A204.1 (cell line): ENCODE measurements around the gene CD300A.

Experiments used
- FAIRE-seq: peaks from 2 replicates; lab custom pipeline; 2012; peaks lifted over from hg19 to GRCh38; lab: Jason Lieb, UNC

The CD300A gene

GRCh38 chr17:74466111-74466827, at the start of gene CD300A:
Gene CD300A (plus strand): TSS chr17:74466634. CDS start chr17:74466704, 70 bp downstream.
- no peak for FAIRE-seq

GRCh38 chr17:74417178-74418045, 49.0 kb upstream of the CD300A start:
- FAIRE-seq: no peak

- no peak for FAIRE-seq
Measured at GRCh38 chr17:74419928-74420411, 46.5 kb upstream of the CD300A start.

GRCh38 chr17:74424117-74424516, 42.3 kb upstream of the CD300A start:
- FAIRE-seq: no peak

- no peak for FAIRE-seq
Measured at GRCh38 chr17:74424657-74425056, 41.8 kb upstream of the CD300A start.

- no peak for FAIRE-seq
Measured at GRCh38 chr17:74426551-74427047, 39.8 kb upstream of the CD300A start.

GRCh38 chr17:74427048-74427762, 39.2 kb upstream of the CD300A start:
- no peak for FAIRE-seq

- no peak for FAIRE-seq
Measured at GRCh38 chr17:74427763-74428153, 38.7 kb upstream of the CD300A start.

- no peak for FAIRE-seq
Measured at GRCh38 chr17:74429604-74430384, 36.6 kb upstream of the CD300A start.

GRCh38 chr17:74430385-74430705, 36.1 kb upstream of the CD300A start:
- FAIRE-seq: no peak

- FAIRE-seq: no peak
Measured at GRCh38 chr17:74430706-74431567, 35.5 kb upstream of the CD300A start.

- FAIRE-seq: no peak
Measured at GRCh38 chr17:74431568-74432423, 34.6 kb upstream of the CD300A start, which contains the start of gene GPRC5C. Gene GPRC5C (plus strand): TSS chr17:74432088. CDS start chr17:74439777, 7,689 bp downstream.

GRCh38 chr17:74432424-74432690, 34.1 kb upstream of the CD300A start:
- FAIRE-seq: no peak

- FAIRE-seq: no peak
Measured at GRCh38 chr17:74432766-74433391, 33.6 kb upstream of the CD300A start.

GRCh38 chr17:74433421-74434121, 32.9 kb upstream of the CD300A start:
- FAIRE-seq: no peak

- no peak for FAIRE-seq
Measured at GRCh38 chr17:74435775-74436359, 30.6 kb upstream of the CD300A start.

- no peak for FAIRE-seq
Measured at GRCh38 chr17:74437702-74438101, 28.7 kb upstream of the CD300A start.
